Esophagus squamous epithelium (tissue), 5 donors: ENCODE results near the gene SHISA4. TPM values are rescaled to one million over a fixed set of nuclear protein-coding genes. Genes with fewer than 3 reads are reported as not detected.

ENCODE experiments used
- DNase-seq: peaks from one replicate; lab custom pipeline; 2025; lab: John Stamatoyannopoulos, UW
- H3K27ac ChIP-seq, 4 donors: fragments of 200-600 bp; sonication (generic); one replicate each; pipeline ENCODE4 v1.5.1; 2016 to 2019; ENCODE audit warnings: mild to moderate bottlenecking in 1 of 4
- H3K27me3 ChIP-seq, 4 donors: fragments of 200-600 bp; sonication (generic); 1 replicate in 3 of 4; 2 replicates in 1 of 4; pipeline versions ENCODE4 v1.5.1 to v1.6.0; 2017 to 2021; ENCODE audit warnings: antibody characterized with exemption in 1 of 4
- H3K36me3 ChIP-seq, 3 donors: fragments of 200-600 bp; sonication (generic); one replicate each; pipeline ENCODE4 v1.5.1; 2016 to 2019
- H3K4me1 ChIP-seq, 3 donors: fragments of 200-600 bp; sonication (generic); one replicate each; pipeline ENCODE4 v1.5.1; 2017 to 2019
- H3K4me3 ChIP-seq, 4 donors: fragments of 200-600 bp; sonication (generic); 1 replicate in 3 of 4; 2 replicates in 1 of 4; pipeline ENCODE4 v1.5.1; 2016 to 2019; ENCODE audit warnings: mild to moderate bottlenecking in 2 of 4, moderate library complexity in 1 of 4
- H3K9me3 ChIP-seq, 3 donors: fragments of 200-600 bp; sonication (generic); one replicate each; pipeline ENCODE4 v1.5.1; 2016 to 2019
- CTCF ChIP-seq, 6 experiments: fragments of 450-650 bp in 4 of 6; fragments of 200-600 bp in 2 of 6; sonication (generic) in 2 of 6; IDR thresholded peaks; one replicate each; pipeline ENCODE4 v1.5.1; 2016 to 2019; ENCODE audit warnings: antibody characterized with exemption in 6 of 6, mild to moderate bottlenecking in 4 of 6, moderate library complexity in 4 of 6
- POLR2A ChIP-seq, 4 donors: fragments of 450-650 bp; IDR thresholded peaks; one replicate each; pipeline ENCODE4 v1.6.1; 2017; ENCODE audit warnings: antibody characterized with exemption in 4 of 4, mild to moderate bottlenecking in 4 of 4, moderate library complexity in 3 of 4
- WGBS, 2 donors: methylation state at CpG; one replicate each; pipeline ENCODE4 v1.1.5; 2018; 5-methylcytosine and 5-hydroxymethylcytosine counted together
- intact Hi-C: fragments of 100-400 bp; cut with DNase I; formaldehyde crosslinking; loops from one replicate; pipeline ENCODE4 v1.15.0; 2022
- total RNA-seq, 4 donors: library from RNA; depleted of rRNA; stranded (reverse); fragments of >200 nt; gene quantifications; one replicate each; pipeline ENCODE4 v1.1.0, GENCODE V29; 2016
- donor health status: DM: yes; HTN: yes; CAD: no.

SHISA4 gene
- total RNA-seq, 4 donors from 2014 or later = 3.3 to 12.3 (median 5.6) TPM

GRCh38 chr1:201914456-201915235 is 25.9 kb downstream of the SHISA4 start:
- Histone ChIP-seq H3K9me3 (no peaks in the 10 kb centered on the region), H3K4me1 (peaks cover 9 to 90% (median 31%) of the 10 kb centered on the region in 3 donors), H3K4me3 (peak overlapping the region in 1 of 4 donors; percentile 11), H3K36me3 (no peaks in the 10 kb centered on the region), H3K27me3 (no peaks in the 10 kb centered on the region), H3K27ac (peak overlapping the region; percentile 27 to 91 (median 78))
- intact Hi-C loops = no loop called here
- WGBS, 2 donors = 73 to 79% methylated on average over 13 to 14 of the region's 14 CpGs
- no peak for DNase-seq
- no peak for TF ChIP-seq CTCF (IDR thresholded peaks at IDR 0.05)
- no peak for TF ChIP-seq POLR2A (IDR thresholded peaks at IDR 0.05)

GRCh38 chr1:201916649-201917249 is 28.1 kb downstream of the SHISA4 start:
- Histone ChIP-seq H3K4me3 (peak overlapping the region in 1 of 4 donors; percentile 2), H3K27ac (peak overlapping the region; percentile 70 to 91 (median 78)), H3K36me3 (no peaks in the 10 kb centered on the region), H3K9me3 (no peaks in the 10 kb centered on the region), H3K4me1 (peaks cover 9 to 94% (median 31%) of the 10 kb centered on the region in 3 donors), H3K27me3 (no peaks in the 10 kb centered on the region)
- WGBS, 2 donors = 27 to 40% methylated on average over 6 to 8 of the region's 11 CpGs
- intact Hi-C loops = no loop called here
- TF ChIP-seq POLR2A (IDR thresholded peaks at IDR 0.05) = no peak
- TF ChIP-seq CTCF (IDR thresholded peaks at IDR 0.05) = no peak
- no peak for DNase-seq

GRCh38 chr1:201917362-201918033 is 28.8 kb downstream of the SHISA4 start:
- H3K4me1 ChIP-seq = peaks cover 9 to 87% (median 31%) of the 10 kb centered on the region in 3 donors
- DNase-seq = no peak
- 63 to 67% methylated on average over 6 of the region's 7 CpGs for WGBS, 2 donors
- peak overlapping the region; percentile 70 to 91 (median 78) for H3K27ac ChIP-seq
- intact Hi-C loops = no loop called here
- H3K9me3 ChIP-seq = no peaks in the 10 kb centered on the region
- H3K36me3 ChIP-seq = no peaks in the 10 kb centered on the region
- H3K27me3 ChIP-seq = no peaks in the 10 kb centered on the region
- TF ChIP-seq POLR2A (IDR thresholded peaks at IDR 0.05) = no peak
- TF ChIP-seq CTCF (IDR thresholded peaks at IDR 0.05) = no peak
- H3K4me3 ChIP-seq = peak overlapping the region in 1 of 4 donors; percentile 2

- TF ChIP-seq CTCF (IDR thresholded peaks at IDR 0.05) = no peak
- TF ChIP-seq POLR2A (IDR thresholded peaks at IDR 0.05) = no peak
- no peaks in the 10 kb centered on the region for H3K27me3 ChIP-seq
- H3K27ac ChIP-seq = peak overlapping the region; percentile 70 to 91 (median 78)
- peaks cover 9 to 80% (median 31%) of the 10 kb centered on the region in 3 donors for H3K4me1 ChIP-seq
- no peak overlapping the region for H3K4me3 ChIP-seq
- H3K36me3 ChIP-seq = no peaks in the 10 kb centered on the region
- intact Hi-C loops = no loop called here
- no peak for DNase-seq
- 77 to 84% methylated on average over 5 of the region's 5 CpGs for WGBS, 2 donors
- no peaks in the 10 kb centered on the region for H3K9me3 ChIP-seq
Observed at GRCh38 chr1:201918343-201918742, 29.6 kb downstream of the SHISA4 start.
